ENCODE data around the gene EPHA7.

- TF ChIP-seq POLR2A (IDR thresholded peaks at IDR 0.05) (no peak), CTCF (IDR thresholded peaks at IDR 0.05) (no peak), POLR2AphosphoS5 (IDR thresholded peaks at IDR 0.05) (no peak)
Observed at GRCh38 chr6:93319304-93319703, 100.1 kb downstream of the EPHA7 start.
